ENCODE results near the gene DCK.

DNA sequence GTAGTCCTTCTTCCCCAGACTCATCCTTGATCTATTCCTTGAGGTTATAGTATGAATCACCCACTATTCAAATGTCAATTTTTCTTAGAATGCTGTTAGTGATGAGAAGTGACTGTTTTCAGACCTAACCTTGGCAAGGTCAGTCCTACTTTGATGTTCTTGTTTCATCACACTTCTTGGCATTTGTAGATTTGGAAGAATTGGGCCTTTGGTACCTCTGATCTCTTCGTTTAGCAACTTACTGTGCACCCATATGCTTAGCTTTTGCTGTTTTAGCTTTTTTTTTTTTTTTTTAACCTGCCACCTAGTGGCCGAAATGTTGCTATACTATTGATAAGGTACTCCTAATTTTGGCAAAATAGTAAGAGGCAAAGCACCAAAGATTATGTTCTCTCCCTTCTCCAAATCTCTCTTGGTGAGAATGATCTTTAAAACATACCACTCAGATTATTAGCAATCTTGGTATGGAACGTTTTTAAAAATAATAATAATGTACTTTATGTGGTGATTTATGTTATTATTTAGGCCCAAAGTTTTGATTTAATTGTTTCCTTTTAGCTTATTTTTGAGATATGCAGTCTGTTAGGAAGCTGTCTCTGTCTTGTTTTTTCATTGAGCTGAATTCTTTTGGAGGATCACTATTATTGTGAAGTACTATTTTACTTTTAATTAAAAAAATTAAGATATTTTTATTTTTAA lies 16.6 kb downstream of the DCK start:
- TF ChIP-seq JUND (IDR thresholded peaks at IDR 0.05; ENCODE audit: borderline replicate concordance, low read depth, low read length) (no peak), JUND (tag; IDR thresholded peaks at IDR 0.05; ENCODE audit: borderline replicate concordance, low read depth, low read length) (no peak), DNMT1 (IDR thresholded peaks at IDR 0.05) (no peak), POLR2AphosphoS2 (IDR thresholded peaks at IDR 0.05; ENCODE audit: low read length) (no peak), EGR1 (conservative IDR thresholded peaks at IDR 0.05) (no peak), RFX5 (IDR thresholded peaks at IDR 0.05; ENCODE audit: low read depth, low read length) (no peak), MAFK (IDR thresholded peaks at IDR 0.05; ENCODE audit: low read length) (no peak)
- TF ChIP-seq, protein P1, sequence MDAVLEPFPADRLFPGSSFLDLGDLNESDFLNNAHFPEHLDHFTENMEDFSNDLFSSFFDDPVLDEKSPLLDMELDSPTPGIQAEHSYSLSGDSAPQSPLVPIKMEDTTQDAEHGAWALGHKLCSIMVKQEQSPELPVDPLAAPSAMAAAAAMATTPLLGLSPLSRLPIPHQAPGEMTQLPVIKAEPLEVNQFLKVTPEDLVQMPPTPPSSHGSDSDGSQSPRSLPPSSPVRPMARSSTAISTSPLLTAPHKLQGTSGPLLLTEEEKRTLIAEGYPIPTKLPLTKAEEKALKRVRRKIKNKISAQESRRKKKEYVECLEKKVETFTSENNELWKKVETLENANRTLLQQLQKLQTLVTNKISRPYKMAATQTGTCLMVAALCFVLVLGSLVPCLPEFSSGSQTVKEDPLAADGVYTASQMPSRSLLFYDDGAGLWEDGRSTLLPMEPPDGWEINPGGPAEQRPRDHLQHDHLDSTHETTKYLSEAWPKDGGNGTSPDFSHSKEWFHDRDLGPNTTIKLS (IDR thresholded peaks at IDR 0.05; ENCODE audit: borderline replicate concordance, low read depth): no peak
- TF ChIP-seq, protein P2, sequence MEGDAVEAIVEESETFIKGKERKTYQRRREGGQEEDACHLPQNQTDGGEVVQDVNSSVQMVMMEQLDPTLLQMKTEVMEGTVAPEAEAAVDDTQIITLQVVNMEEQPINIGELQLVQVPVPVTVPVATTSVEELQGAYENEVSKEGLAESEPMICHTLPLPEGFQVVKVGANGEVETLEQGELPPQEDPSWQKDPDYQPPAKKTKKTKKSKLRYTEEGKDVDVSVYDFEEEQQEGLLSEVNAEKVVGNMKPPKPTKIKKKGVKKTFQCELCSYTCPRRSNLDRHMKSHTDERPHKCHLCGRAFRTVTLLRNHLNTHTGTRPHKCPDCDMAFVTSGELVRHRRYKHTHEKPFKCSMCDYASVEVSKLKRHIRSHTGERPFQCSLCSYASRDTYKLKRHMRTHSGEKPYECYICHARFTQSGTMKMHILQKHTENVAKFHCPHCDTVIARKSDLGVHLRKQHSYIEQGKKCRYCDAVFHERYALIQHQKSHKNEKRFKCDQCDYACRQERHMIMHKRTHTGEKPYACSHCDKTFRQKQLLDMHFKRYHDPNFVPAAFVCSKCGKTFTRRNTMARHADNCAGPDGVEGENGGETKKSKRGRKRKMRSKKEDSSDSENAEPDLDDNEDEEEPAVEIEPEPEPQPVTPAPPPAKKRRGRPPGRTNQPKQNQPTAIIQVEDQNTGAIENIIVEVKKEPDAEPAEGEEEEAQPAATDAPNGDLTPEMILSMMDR (IDR thresholded peaks at IDR 0.05 in 2 of 3, conservative IDR thresholded peaks at IDR 0.05 in 1 of 3; ENCODE audit: insufficient read depth in 2 of 3, low read depth in 1 of 3, low read length in 3 of 3): peak; percentile 37 to 71 (median 66); a peak in 5 of 6 replicates
- TF ChIP-seq, protein P3, sequence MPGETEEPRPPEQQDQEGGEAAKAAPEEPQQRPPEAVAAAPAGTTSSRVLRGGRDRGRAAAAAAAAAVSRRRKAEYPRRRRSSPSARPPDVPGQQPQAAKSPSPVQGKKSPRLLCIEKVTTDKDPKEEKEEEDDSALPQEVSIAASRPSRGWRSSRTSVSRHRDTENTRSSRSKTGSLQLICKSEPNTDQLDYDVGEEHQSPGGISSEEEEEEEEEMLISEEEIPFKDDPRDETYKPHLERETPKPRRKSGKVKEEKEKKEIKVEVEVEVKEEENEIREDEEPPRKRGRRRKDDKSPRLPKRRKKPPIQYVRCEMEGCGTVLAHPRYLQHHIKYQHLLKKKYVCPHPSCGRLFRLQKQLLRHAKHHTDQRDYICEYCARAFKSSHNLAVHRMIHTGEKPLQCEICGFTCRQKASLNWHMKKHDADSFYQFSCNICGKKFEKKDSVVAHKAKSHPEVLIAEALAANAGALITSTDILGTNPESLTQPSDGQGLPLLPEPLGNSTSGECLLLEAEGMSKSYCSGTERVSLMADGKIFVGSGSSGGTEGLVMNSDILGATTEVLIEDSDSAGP (CRISPR knock-in tag; IDR thresholded peaks at IDR 0.05): no peak
